Astrocyte of the cerebellum (primary cell): ENCODE results near the gene NT5C3A.

ENCODE experiments used
- DNase-seq: peaks from one replicate; pipeline ENCODE4 v3.0.0-alpha.2; 2011; ENCODE audit warnings: low read depth
- H3K4me3 ChIP-seq: 2 replicates; pipeline ENCODE4 v1.5.1; 2011; ENCODE audit warnings: mild to moderate bottlenecking, low read depth, low read length, moderate library complexity
- in situ Hi-C: cut with HindIII; loops from 2 replicates; pipeline ENCODE4 v1.10.0; 2017; ENCODE audit warnings: low sequenced_read_pairs
- TF ChIP-seq, protein P1 (sequence below): IDR thresholded peaks from 2 replicates; pipeline ENCODE4 v1.5.1; 2012; ENCODE audit warnings: low read length, low read depth, moderate library complexity, mild to moderate bottlenecking; ENCODE audit errors: missing control alignments

The NT5C3A gene

DNA sequence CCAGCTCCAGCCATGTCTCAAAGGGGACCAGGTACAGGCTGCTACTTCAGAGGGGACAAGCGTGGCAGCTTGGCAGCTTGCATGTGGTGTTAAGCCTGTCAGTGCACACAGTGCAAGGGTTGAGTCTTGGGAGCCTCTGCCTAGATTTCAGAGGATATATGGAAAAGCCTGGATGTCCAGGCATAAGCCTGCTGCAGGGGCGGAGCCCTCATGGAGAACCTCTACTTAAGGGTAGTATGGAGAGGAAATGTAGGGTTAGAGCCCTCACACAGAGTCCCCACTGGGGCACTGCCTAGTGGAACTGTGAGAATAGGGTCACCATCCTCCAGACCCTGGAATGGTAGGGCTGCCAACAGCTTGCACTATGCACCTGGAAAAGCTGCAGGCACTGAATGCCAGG lies 7.7 kb upstream of the NT5C3A start:
- no peak overlapping the region for H3K4me3 ChIP-seq
- DNase-seq = no peak
- in situ Hi-C loops = no loop called here
- TF ChIP-seq, protein P1, sequence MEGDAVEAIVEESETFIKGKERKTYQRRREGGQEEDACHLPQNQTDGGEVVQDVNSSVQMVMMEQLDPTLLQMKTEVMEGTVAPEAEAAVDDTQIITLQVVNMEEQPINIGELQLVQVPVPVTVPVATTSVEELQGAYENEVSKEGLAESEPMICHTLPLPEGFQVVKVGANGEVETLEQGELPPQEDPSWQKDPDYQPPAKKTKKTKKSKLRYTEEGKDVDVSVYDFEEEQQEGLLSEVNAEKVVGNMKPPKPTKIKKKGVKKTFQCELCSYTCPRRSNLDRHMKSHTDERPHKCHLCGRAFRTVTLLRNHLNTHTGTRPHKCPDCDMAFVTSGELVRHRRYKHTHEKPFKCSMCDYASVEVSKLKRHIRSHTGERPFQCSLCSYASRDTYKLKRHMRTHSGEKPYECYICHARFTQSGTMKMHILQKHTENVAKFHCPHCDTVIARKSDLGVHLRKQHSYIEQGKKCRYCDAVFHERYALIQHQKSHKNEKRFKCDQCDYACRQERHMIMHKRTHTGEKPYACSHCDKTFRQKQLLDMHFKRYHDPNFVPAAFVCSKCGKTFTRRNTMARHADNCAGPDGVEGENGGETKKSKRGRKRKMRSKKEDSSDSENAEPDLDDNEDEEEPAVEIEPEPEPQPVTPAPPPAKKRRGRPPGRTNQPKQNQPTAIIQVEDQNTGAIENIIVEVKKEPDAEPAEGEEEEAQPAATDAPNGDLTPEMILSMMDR = no peak

DNA sequence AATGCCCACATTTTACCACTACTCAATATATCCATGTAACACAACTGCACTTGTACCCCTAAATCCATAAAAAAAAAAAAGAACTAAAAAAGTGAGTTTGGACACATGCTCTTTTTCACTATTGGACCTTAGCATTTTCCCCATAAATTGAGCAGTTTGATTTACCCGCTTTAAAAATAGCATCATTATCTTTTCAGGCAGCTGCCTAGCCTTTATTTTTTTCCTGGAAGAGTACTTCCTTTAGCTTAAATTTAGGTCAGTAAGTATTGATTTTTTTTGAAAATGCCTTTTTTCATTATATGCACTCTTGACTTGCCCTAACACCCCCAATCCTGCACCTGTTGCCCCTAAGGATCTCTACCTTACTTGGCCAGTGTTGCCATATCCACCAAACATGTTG lies 5.3 kb upstream of the NT5C3A start:
- TF ChIP-seq, protein P1 = no peak
- no peak overlapping the region for H3K4me3 ChIP-seq
- DNase-seq = no peak
- in situ Hi-C loops = no loop called here

GRCh38 chr7:33066771-33067170 lies 4.2 kb upstream of the NT5C3A start:
- TF ChIP-seq, protein P1 = no peak
- no peak for DNase-seq
- in situ Hi-C loops = no loop called here
- no peak overlapping the region for H3K4me3 ChIP-seq

DNA sequence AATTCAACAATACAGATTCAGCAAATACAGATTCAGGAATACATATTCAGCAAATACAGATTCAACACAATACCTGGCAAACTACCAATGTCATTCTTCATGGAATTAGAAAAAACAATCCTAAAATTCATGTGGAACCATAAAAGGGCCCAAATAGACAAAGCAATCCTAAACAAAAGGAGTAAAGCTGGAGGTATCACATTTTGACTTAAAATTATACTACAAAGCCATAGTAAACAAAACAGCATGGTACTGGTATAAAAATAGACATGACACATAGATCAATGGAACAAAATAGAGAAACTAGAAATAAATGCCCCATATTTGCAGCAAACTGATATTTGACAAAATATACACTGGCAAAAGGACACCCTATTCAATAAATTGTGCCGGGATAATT lies 3.4 kb upstream of the NT5C3A start:
- H3K4me3 ChIP-seq = no peak overlapping the region
- no peak for DNase-seq
- in situ Hi-C loops = no loop called here
- TF ChIP-seq, protein P1 = no peak

DNA sequence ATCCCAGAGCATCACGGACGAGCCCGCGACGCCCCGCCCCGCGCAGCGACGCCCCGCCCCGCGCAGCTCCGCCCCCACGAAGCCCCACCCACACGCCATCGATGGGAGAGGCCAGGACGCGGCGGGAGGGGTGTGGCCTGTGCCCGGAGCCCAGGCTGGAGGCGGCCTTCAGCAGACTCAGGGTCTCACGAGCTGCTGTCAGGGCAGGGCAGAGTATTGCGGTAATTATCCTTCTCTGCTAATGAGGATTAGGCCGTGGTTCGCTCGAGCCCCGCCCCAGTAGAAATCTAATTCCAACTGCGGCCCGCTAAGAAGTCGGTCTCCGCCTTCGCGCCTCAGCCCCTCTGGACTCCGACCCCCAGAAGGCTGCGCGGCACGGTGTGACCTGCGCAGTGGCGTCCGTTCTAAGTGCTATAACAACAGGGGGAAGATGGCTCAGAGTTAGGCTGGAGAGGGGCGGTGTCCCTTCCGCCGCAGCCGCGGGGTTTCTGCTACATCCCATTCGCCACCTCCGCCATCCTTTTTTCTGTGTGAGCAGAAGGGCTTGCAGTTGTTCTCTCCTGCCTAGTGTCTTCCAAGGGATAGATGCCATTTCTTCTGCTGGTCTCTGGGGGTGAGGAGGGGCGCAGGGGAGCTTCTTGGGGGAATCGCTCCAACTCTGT lies 337 bp upstream of the NT5C3A start:
- peak overlapping the region; percentile 80 for H3K4me3 ChIP-seq
- DNase-seq = peak; percentile 86
- TF ChIP-seq, protein P1 = no peak
- in situ Hi-C loops = no loop called here

- no peak for DNase-seq
- peak overlapping the region; percentile 80 for H3K4me3 ChIP-seq
- in situ Hi-C loops = no loop called here
- TF ChIP-seq, protein P1 = no peak
Measured at GRCh38 chr7:33061282-33061937, 1.2 kb downstream of the NT5C3A start.
